BLaER1 (cell line): Measurements from ENCODE around the gene RAD23B.

Source experiments
- H3K27ac ChIP-seq: shearing (Covaris generic); formaldehyde crosslinking; 2 replicates; pipeline ENCODE4 v1.8.1; 2022
- H3K27me3 ChIP-seq: shearing (Covaris generic); formaldehyde crosslinking; 2 replicates; pipeline ENCODE4 v1.8.1; 2022
- H3K36me3 ChIP-seq: shearing (Covaris generic); formaldehyde crosslinking; 2 replicates; pipeline ENCODE4 v1.8.1; 2022
- H3K4me1 ChIP-seq: shearing (Covaris generic); formaldehyde crosslinking; 2 replicates; pipeline ENCODE4 v1.8.1; 2022
- H3K4me2 ChIP-seq: shearing (Covaris generic); formaldehyde crosslinking; 2 replicates; pipeline ENCODE4 v1.8.1; 2022
- H3K4me3 ChIP-seq: shearing (Covaris generic); formaldehyde crosslinking; 2 replicates; pipeline ENCODE4 v1.8.1; 2022
- H3K9ac ChIP-seq: shearing (Covaris generic); formaldehyde crosslinking; 2 replicates; pipeline ENCODE4 v1.8.1; 2022
- H3K9me3 ChIP-seq: shearing (Covaris generic); formaldehyde crosslinking; 2 replicates; pipeline ENCODE4 v1.8.1; 2022
- H4K20me1 ChIP-seq: shearing (Covaris generic); formaldehyde crosslinking; 2 replicates; pipeline ENCODE4 v1.8.1; 2022
- Cebpa-rat ChIP-seq: shearing (Covaris generic); IDR thresholded peaks from 2 replicates; pipeline ENCODE4 v1.8.1; 2022

The RAD23B gene

GRCh38 chr9:107276966-107277710, 5.9 kb upstream of the RAD23B start:
- no peak for TF ChIP-seq Cebpa-rat
- Histone ChIP-seq H3K36me3 (no peaks in the 10 kb centered on the region), H3K4me3 (no peak overlapping the region), H3K4me2 (no peak overlapping the region), H3K9ac (no peak overlapping the region), H3K27ac (no peak overlapping the region), H3K9me3 (no peaks in the 10 kb centered on the region), H3K27me3 (no peaks in the 10 kb centered on the region), H3K4me1 (peaks cover 9% of the 10 kb centered on the region), H4K20me1 (no peaks in the 10 kb centered on the region)

- H3K27ac ChIP-seq: no peak overlapping the region
Measured at GRCh38 chr9:107277801-107278200, 5.3 kb upstream of the RAD23B start.

GRCh38 chr9:107279086-107279485, 4.0 kb upstream of the RAD23B start:
- H3K9ac ChIP-seq: no peak overlapping the region
- H3K9me3 ChIP-seq: no peaks in the 10 kb centered on the region
- H3K36me3 ChIP-seq: no peaks in the 10 kb centered on the region
- H3K27ac ChIP-seq: no peak overlapping the region
- H3K4me3 ChIP-seq: no peak overlapping the region
- no peak overlapping the region for H3K4me2 ChIP-seq
- TF ChIP-seq Cebpa-rat: no peak
- H4K20me1 ChIP-seq: peaks cover 7% of the 10 kb centered on the region
- H3K27me3 ChIP-seq: no peaks in the 10 kb centered on the region
- peaks cover 12% of the 10 kb centered on the region for H3K4me1 ChIP-seq

More at GRCh38 chr9:107277801-107278200, 5.3 kb upstream of the RAD23B start:
- Histone ChIP-seq H3K36me3 (no peaks in the 10 kb centered on the region), H3K4me2 (no peak overlapping the region), H3K4me1 (peaks cover 12% of the 10 kb centered on the region), H3K9ac (no peak overlapping the region), H3K9me3 (no peaks in the 10 kb centered on the region), H3K4me3 (no peak overlapping the region), H4K20me1 (no peaks in the 10 kb centered on the region), H3K27me3 (no peaks in the 10 kb centered on the region)
- no peak for TF ChIP-seq Cebpa-rat

- TF ChIP-seq Cebpa-rat: no peak
- Histone ChIP-seq H3K4me3 (no peak overlapping the region), H3K9ac (no peak overlapping the region), H3K27me3 (no peaks in the 10 kb centered on the region), H3K4me2 (no peak overlapping the region), H3K27ac (no peak overlapping the region), H3K4me1 (peaks cover 18% of the 10 kb centered on the region), H3K9me3 (no peaks in the 10 kb centered on the region), H3K36me3 (no peaks in the 10 kb centered on the region), H4K20me1 (peaks cover 21% of the 10 kb centered on the region)
Measured at GRCh38 chr9:107280543-107280942, 2.5 kb upstream of the RAD23B start.

- H3K36me3 ChIP-seq: no peaks in the 10 kb centered on the region
- peaks cover 28% of the 10 kb centered on the region for H4K20me1 ChIP-seq
- no peaks in the 10 kb centered on the region for H3K27me3 ChIP-seq
- peaks cover 25% of the 10 kb centered on the region for H3K4me1 ChIP-seq
- no peak overlapping the region for H3K9ac ChIP-seq
- H3K4me3 ChIP-seq: no peak overlapping the region
- peak overlapping the region; percentile 89 for H3K4me2 ChIP-seq
- H3K9me3 ChIP-seq: no peaks in the 10 kb centered on the region
- no peak for TF ChIP-seq Cebpa-rat
- no peak overlapping the region for H3K27ac ChIP-seq
Measured at GRCh38 chr9:107281184-107281583, 1.9 kb upstream of the RAD23B start.

- H3K4me2 ChIP-seq: peak overlapping the region; percentile 89
- no peak for TF ChIP-seq Cebpa-rat
- peaks cover 31% of the 10 kb centered on the region for H3K4me1 ChIP-seq
- no peaks in the 10 kb centered on the region for H3K27me3 ChIP-seq
- peak overlapping the region; percentile 59 for H3K27ac ChIP-seq
- H3K36me3 ChIP-seq: no peaks in the 10 kb centered on the region
- H3K9ac ChIP-seq: peak overlapping the region; percentile 78
- peak overlapping the region; percentile 87 for H3K4me3 ChIP-seq
- peaks cover 37% of the 10 kb centered on the region for H4K20me1 ChIP-seq
- H3K9me3 ChIP-seq: no peaks in the 10 kb centered on the region
Measured at GRCh38 chr9:107281922-107282667, 984 bp upstream of the RAD23B start.

- Histone ChIP-seq H3K4me3 (peak overlapping the region; percentile 87), H3K27ac (peak overlapping the region; percentile 98), H3K4me2 (peak overlapping the region; percentile 74), H3K9ac (peak overlapping the region; percentile 97), H3K27me3 (no peaks in the 10 kb centered on the region), H4K20me1 (peaks cover 55% of the 10 kb centered on the region), H3K4me1 (peaks cover 31% of the 10 kb centered on the region), H3K36me3 (no peaks in the 10 kb centered on the region), H3K9me3 (no peaks in the 10 kb centered on the region)
- no peak for TF ChIP-seq Cebpa-rat
Measured at GRCh38 chr9:107283623-107284616, 841 bp downstream of the RAD23B start.

- Histone ChIP-seq H3K4me3 (peak overlapping the region; percentile 87), H3K4me1 (peaks cover 31% of the 10 kb centered on the region), H3K27ac (peak overlapping the region; percentile 98), H3K4me2 (peak overlapping the region; percentile 74), H3K27me3 (no peaks in the 10 kb centered on the region), H3K36me3 (peaks cover 6% of the 10 kb centered on the region; the same call in 1 of the 2 replicates), H4K20me1 (peaks cover 62% of the 10 kb centered on the region), H3K9me3 (0 out of 2 replicates have a peak, but pooled peaks cover 2% of the 10 kb centered on the region), H3K9ac (peak overlapping the region; percentile 97)
- no peak for TF ChIP-seq Cebpa-rat
Measured at GRCh38 chr9:107284636-107285035, 1.6 kb downstream of the RAD23B start.

- Histone ChIP-seq H3K27ac (peak overlapping the region; percentile 98; the same call in 1 of the 2 replicates), H3K9ac (peak overlapping the region; percentile 97), H3K4me2 (peak overlapping the region; percentile 74), H3K4me1 (peaks cover 31% of the 10 kb centered on the region), H3K36me3 (peaks cover 12% of the 10 kb centered on the region), H3K27me3 (no peaks in the 10 kb centered on the region), H3K4me3 (peak overlapping the region; percentile 87), H3K9me3 (0 out of 2 replicates have a peak, but pooled peaks cover 2% of the 10 kb centered on the region), H4K20me1 (peaks cover 69% of the 10 kb centered on the region)
- no peak for TF ChIP-seq Cebpa-rat
Measured at GRCh38 chr9:107285286-107285685, 2.2 kb downstream of the RAD23B start.
